Pancreas (tissue), 10 donors: ENCODE data around the gene GNAT3. TPM values are rescaled to one million over a fixed set of nuclear protein-coding genes. Genes with fewer than 3 reads are reported as not detected.

ENCODE experiments used
- ATAC-seq, 4 donors: fragments of 200-7000 bp; cut with Tn5 transposase; one replicate each; pipeline versions ENCODE4 v1.8.0 to v1.9.1; 2020; ENCODE audit warnings: mild to moderate bottlenecking in 4 of 4, moderate library complexity in 4 of 4
- DNase-seq, 6 donors: peaks; one replicate each; pipeline ENCODE4 v3.0.0-alpha.2; 2020
- FAIRE-seq: peaks from 2 replicates; lab custom pipeline; 2012; peaks lifted over from hg19 to GRCh38; lab: Jason Lieb, UNC
- H3K27ac ChIP-seq, 4 donors: fragments of 200-600 bp; sonication (generic); 1 replicate in 3 of 4; 2 replicates in 1 of 4; pipeline versions ENCODE4 v1.5.0 to v1.8.0; 2020
- H3K27me3 ChIP-seq, 4 donors: fragments of 200-600 bp; one replicate each; pipeline ENCODE4 v1.8.0; 2021
- H3K36me3 ChIP-seq, 3 donors: fragments of 200-600 bp; sonication (generic) in 1 of 3; one replicate each; pipeline versions ENCODE4 v1.5.0 to v1.8.0; 2020 to 2021
- H3K4me1 ChIP-seq, 3 donors: fragments of 200-600 bp; one replicate each; pipeline ENCODE4 v1.8.0; 2021
- H3K4me3 ChIP-seq, 4 donors: fragments of 200-600 bp; sonication (generic) in 2 of 4; one replicate each; pipeline versions ENCODE4 v1.5.0 to v1.8.0; 2020 to 2021
- H3K9me3 ChIP-seq, 4 donors: fragments of 200-600 bp; one replicate each; pipeline ENCODE4 v1.8.0; 2021
- CTCF ChIP-seq, 4 donors: fragments of 200-600 bp; sonication (generic) in 3 of 4; IDR thresholded peaks; one replicate each; pipeline versions ENCODE4 v1.5.0 to v1.8.0; 2021; ENCODE audit warnings: antibody characterized with exemption in 4 of 4
- WGBS, 2 donors: extraction: QIAGEN DNeasy Blood & Tissue Kit; methylation state at CpG; one replicate each; pipeline ENCODE4 v1.1.7; 2013; 5-methylcytosine and 5-hydroxymethylcytosine counted together
- intact Hi-C, 3 donors: fragments of 100-400 bp; cut with DNase I; formaldehyde crosslinking; loops; one replicate each; pipeline versions ENCODE4 v1.11.1 to v1.14.2; 2022
- polyA plus RNA-seq, 2 donors: library from polyadenylated mRNA; stranded (reverse); fragments of 200-250 nt; gene quantifications; one replicate each; pipeline ENCODE4 v1.2.3, GENCODE V29; 2013
- total RNA-seq, 6 donors: library from RNA; stranded (reverse); fragmentation: NEBNext Ultra II Directional in 4 of 6; extraction: Animal tissue kit (Norgen Biotek cat#: 25700) in 4 of 6; gene quantifications; one replicate each; pipeline versions ENCODE4 v1.2.1 to v1.2.4, GENCODE V29; 2021 to 2023
- donor health status: healthy with polysubstance abuse.
- donor health status: DM: no; HTN: no; CAD: no; lungs with moderate emphysema.
- donor health status: DM: no; HTN: no; CAD: no.
- donor health status: control.
- donor health status: control.
- donor health status: Bipolar disorder and iron deficiency.
- donor health status: DM: yes; HTN: yes; CAD: no.
- donor health status: DM: no; HTN: no; CAD: no.
- donor health status: DM: no; HTN: no; CAD: no.
- donor health status: DM: yes; HTN: yes; CAD: no.

GNAT3 gene
- total and polyA plus RNA-seq, 8 donors: 1.2 TPM; not detected in 7

GRCh38 chr7:80510021-80510420 is 1.8 kb downstream of the GNAT3 start:
- DNase-seq (no peak), ATAC-seq (no peak), FAIRE-seq (no peak)
- intact Hi-C loops: no loop called here
- H3K27me3 ChIP-seq: no peaks in the 10 kb centered on the region
- 66 to 72% methylated on average over 3 of the region's 3 CpGs for WGBS, 2 donors
- no peak for TF ChIP-seq CTCF (IDR thresholded peaks at IDR 0.05)
- no peaks in the 10 kb centered on the region for H3K4me1 ChIP-seq
- no peaks in the 10 kb centered on the region for H3K36me3 ChIP-seq
- H3K9me3 ChIP-seq: no peaks in the 10 kb centered on the region
- H3K4me3 ChIP-seq: no peak overlapping the region
- H3K27ac ChIP-seq: no peak overlapping the region

- no peak overlapping the region for H3K27ac ChIP-seq
Measured at GRCh38 chr7:80508440-80508839, 3.4 kb downstream of the GNAT3 start.

GRCh38 chr7:80505900-80506500 is 5.9 kb downstream of the GNAT3 start:
- FAIRE-seq (no peak), ATAC-seq (no peak)

More at GRCh38 chr7:80508440-80508839, 3.4 kb downstream of the GNAT3 start:
- intact Hi-C loops: no loop called here
- Histone ChIP-seq H3K27me3 (no peaks in the 10 kb centered on the region), H3K36me3 (no peaks in the 10 kb centered on the region), H3K9me3 (no peaks in the 10 kb centered on the region), H3K4me1 (no peaks in the 10 kb centered on the region), H3K4me3 (no peak overlapping the region)
- no peak for TF ChIP-seq CTCF (IDR thresholded peaks at IDR 0.05)
- no peak for ATAC-seq
- no peak for FAIRE-seq
- 84 to 90% methylated on average over 6 of the region's 6 CpGs for WGBS, 2 donors
- DNase-seq: no peak

GRCh38 chr7:80500325-80500724 is 11.5 kb downstream of the GNAT3 start:
- intact Hi-C loops: no loop called here
- FAIRE-seq (no peak), ATAC-seq (no peak), DNase-seq (no peak)
- H3K27ac ChIP-seq: no peak overlapping the region
- peaks cover 0 to 11% (median 0%) of the 10 kb centered on the region in 3 donors for H3K4me1 ChIP-seq
- no peak for TF ChIP-seq CTCF (IDR thresholded peaks at IDR 0.05)
- no peaks in the 10 kb centered on the region for H3K9me3 ChIP-seq
- H3K4me3 ChIP-seq: no peak overlapping the region
- H3K27me3 ChIP-seq: no peaks in the 10 kb centered on the region
- no peaks in the 10 kb centered on the region for H3K36me3 ChIP-seq
- 96 to 97% methylated on average over 1 of the region's 1 CpG for WGBS, 2 donors

More at GRCh38 chr7:80505900-80506500, 5.9 kb downstream of the GNAT3 start:
- no peaks in the 10 kb centered on the region for H3K9me3 ChIP-seq
- no peaks in the 10 kb centered on the region for H3K36me3 ChIP-seq
- H3K4me3 ChIP-seq: no peak overlapping the region
- no peaks in the 10 kb centered on the region for H3K27me3 ChIP-seq
- TF ChIP-seq CTCF (IDR thresholded peaks at IDR 0.05): no peak
- H3K27ac ChIP-seq: no peak overlapping the region
- H3K4me1 ChIP-seq: no peaks in the 10 kb centered on the region
- DNase-seq: no peak
- 58 to 72% methylated on average over 7 of the region's 7 CpGs for WGBS, 2 donors
- intact Hi-C loops: no loop called here

GRCh38 chr7:80499350-80499953 is 12.4 kb downstream of the GNAT3 start:
- Histone ChIP-seq H3K4me3 (no peak overlapping the region), H3K27ac (no peak overlapping the region), H3K9me3 (no peaks in the 10 kb centered on the region), H3K27me3 (no peaks in the 10 kb centered on the region), H3K4me1 (peaks cover 0 to 11% (median 0%) of the 10 kb centered on the region in 3 donors), H3K36me3 (no peaks in the 10 kb centered on the region)
- ATAC-seq: peak in 3 of 4 donors; percentile 76 to 92 (median 90)
- intact Hi-C loops: no loop called here
- DNase-seq: peak in 4 of 6 donors; percentile 10 to 43 (median 15)
- TF ChIP-seq CTCF (IDR thresholded peaks at IDR 0.05): no peak
- FAIRE-seq: no peak
- 74% methylated on average over 1 of the region's 1 CpG for WGBS, 2 donors
